AG04450 (cell line): Measurements from ENCODE around the gene SLC6A20. TPM values are rescaled to one million over a fixed set of nuclear protein-coding genes. Genes with fewer than 3 reads are reported as not detected.

Experiments
- CTCF ChIA-PET: fragments of 300-600, 350-600 bp; formaldehyde crosslinking; extraction: SDS; loops from one replicate; lab custom pipeline; 2022; ENCODE audit warnings: antibody characterized with exemption, inconsistent platforms; lab: Charles Lee
- POLR2A ChIA-PET: fragments of 350-600 bp; formaldehyde crosslinking; extraction: SDS; loops from one replicate; lab custom pipeline; 2021; ENCODE audit warnings: antibody characterized with exemption, inconsistent platforms; lab: Yijun Ruan, JAX
- DNase-seq: peaks from one replicate; pipeline ENCODE4 v3.0.0-alpha.2; 2011; ENCODE audit warnings: low read depth, low spot score
- H3K27ac ChIP-seq: one replicate; pipeline ENCODE4 v1.5.1; 2012; ENCODE audit warnings: low read depth, low read length, control low read depth
- H3K27me3 ChIP-seq: one replicate; pipeline ENCODE4 v1.6.0; 2012; ENCODE audit warnings: low read length; ENCODE audit not compliant: control insufficient read depth, insufficient read depth
- H3K4me3 ChIP-seq: 2 replicates; pipeline ENCODE4 v1.5.1; 2011; ENCODE audit warnings: mild to moderate bottlenecking, low read depth, low read length, control low read depth
- H3K9me3 ChIP-seq: 2 replicates; pipeline ENCODE4 v1.5.1; 2012; ENCODE audit warnings: low read length; ENCODE audit not compliant: control insufficient read depth, insufficient read depth
- CTCF ChIP-seq: IDR thresholded peaks from 2 replicates; pipeline ENCODE4 v1.5.1; 2011; ENCODE audit warnings: low read depth, low read length, control low read depth, inconsistent platforms
- polyA plus RNA-seq: library from polyadenylated mRNA; depleted of rRNA; stranded (reverse); fragments of >200 nt; gene quantifications from 2 replicates; pipeline ENCODE4 v1.2.3, GENCODE V29; 2011

SLC6A20 gene
- polyA plus RNA-seq, 1 experiment = not detected

- H3K4me3 ChIP-seq = no peak overlapping the region
- no peak overlapping the region for H3K27ac ChIP-seq
- DNase-seq = no peak
- CTCF ChIA-PET = no interaction called here
- POLR2A ChIA-PET = no interaction called here
- no peaks in the 10 kb centered on the region; the same call in 1 of the 2 replicates for H3K9me3 ChIP-seq
- no peaks in the 10 kb centered on the region for H3K27me3 ChIP-seq
- TF ChIP-seq CTCF = no peak
Measured at GRCh38 chr3:45746165-45746776, 50.1 kb downstream of the SLC6A20 start.

GRCh38 chr3:45742461-45743089, 53.8 kb downstream of the SLC6A20 start:
- H3K27me3 ChIP-seq = no peaks in the 10 kb centered on the region
- H3K9me3 ChIP-seq = no peaks in the 10 kb centered on the region; the same call in 1 of the 2 replicates
- H3K27ac ChIP-seq = no peak overlapping the region
- DNase-seq = no peak
- no peak for TF ChIP-seq CTCF
- ChIA-PET POLR2A (no interaction called here), CTCF (interaction anchor here (0.9 to 1.2 kb wide), 2 partner anchors 15 to 231 kb away, joined by 3 to 8 read pairs; no protein-coding TSS in a partner anchor)
- H3K4me3 ChIP-seq = no peak overlapping the region

GRCh38 chr3:45741742-45742460, 54.4 kb downstream of the SLC6A20 start:
- no peak for DNase-seq
- ChIA-PET POLR2A (no interaction called here), CTCF (interaction anchor here (1.2 kb wide), 1 partner anchor 14 kb away, joined by 3 read pairs; no protein-coding TSS in a partner anchor)
- no peak for TF ChIP-seq CTCF
- no peaks in the 10 kb centered on the region; the same call in 1 of the 2 replicates for H3K9me3 ChIP-seq
- H3K27ac ChIP-seq = no peak overlapping the region
- H3K4me3 ChIP-seq = no peak overlapping the region
- H3K27me3 ChIP-seq = no peaks in the 10 kb centered on the region

GRCh38 chr3:45741247-45741646, 55.1 kb downstream of the SLC6A20 start:
- Histone ChIP-seq H3K4me3 (no peak overlapping the region), H3K27ac (no peak overlapping the region), H3K27me3 (no peaks in the 10 kb centered on the region), H3K9me3 (no peaks in the 10 kb centered on the region; the same call in 1 of the 2 replicates)
- CTCF ChIA-PET = no interaction called here
- POLR2A ChIA-PET = no interaction called here
- DNase-seq = no peak
- no peak for TF ChIP-seq CTCF

GRCh38 chr3:45739991-45740390, 56.3 kb downstream of the SLC6A20 start:
- ChIA-PET POLR2A (no interaction called here), CTCF (no interaction called here)
- no peak for DNase-seq
- Histone ChIP-seq H3K4me3 (no peak overlapping the region), H3K27me3 (no peaks in the 10 kb centered on the region), H3K27ac (no peak overlapping the region), H3K9me3 (no peaks in the 10 kb centered on the region)
- no peak for TF ChIP-seq CTCF
